Colonic mucosa (tissue), 4 donors: ENCODE results near the gene AUTS2. TPM values are rescaled to one million over a fixed set of nuclear protein-coding genes. Genes with fewer than 3 reads are reported as not detected.

ENCODE experiments used
- DNase-seq: peaks from one replicate; pipeline ENCODE4 v3.0.0-alpha.2; 2020
- H3K27ac ChIP-seq: fragments of 200-600 bp; one replicate; pipeline ENCODE4 v1.8.0; 2021
- H3K27me3 ChIP-seq: fragments of 200-600 bp; one replicate; pipeline ENCODE4 v1.8.0; 2021
- H3K36me3 ChIP-seq: fragments of 200-600 bp; one replicate; pipeline ENCODE4 v1.8.0; 2021
- H3K4me1 ChIP-seq: fragments of 200-600 bp; one replicate; pipeline ENCODE4 v1.8.0; 2021; ENCODE audit warnings: mild to moderate bottlenecking
- H3K4me3 ChIP-seq: fragments of 200-600 bp; one replicate; pipeline ENCODE4 v1.8.0; 2021
- H3K9ac ChIP-seq, 2 donors: one replicate each; pipeline ENCODE4 v1.7.0; 2013; ENCODE audit warnings: control low read depth in 2 of 2, low read depth in 2 of 2, low read length in 2 of 2
- H3K9me3 ChIP-seq: fragments of 200-600 bp; one replicate; pipeline ENCODE4 v1.8.0; 2021
- intact Hi-C: fragments of 100-400 bp; cut with DNase I; formaldehyde crosslinking; loops from one replicate; pipeline ENCODE4 v1.14.1; 2022
- total RNA-seq, 2 donors: library from RNA; stranded (reverse); fragmentation: NEBNext Ultra II Directional in 1 of 2; extraction: Animal tissue kit (Norgen Biotek cat#: 25700) in 1 of 2; gene quantifications; one replicate each; pipeline ENCODE4 v1.2.1, GENCODE V29; 2021
- TF ChIP-seq, protein P1 (sequence below): fragments of 200-600 bp; IDR thresholded peaks from one replicate; pipeline ENCODE4 v1.8.0; 2022; ENCODE audit warnings: antibody characterized with exemption, mild to moderate bottlenecking
- donor health status: healthy.
- donor health status: DM: no; HTN: no; CAD: no.
- donor health status: DM: no; HTN: no; CAD: no.

AUTS2 gene
- total RNA-seq, 2 donors from 2014 or later, result 39.8 to 42.3 TPM

DNA sequence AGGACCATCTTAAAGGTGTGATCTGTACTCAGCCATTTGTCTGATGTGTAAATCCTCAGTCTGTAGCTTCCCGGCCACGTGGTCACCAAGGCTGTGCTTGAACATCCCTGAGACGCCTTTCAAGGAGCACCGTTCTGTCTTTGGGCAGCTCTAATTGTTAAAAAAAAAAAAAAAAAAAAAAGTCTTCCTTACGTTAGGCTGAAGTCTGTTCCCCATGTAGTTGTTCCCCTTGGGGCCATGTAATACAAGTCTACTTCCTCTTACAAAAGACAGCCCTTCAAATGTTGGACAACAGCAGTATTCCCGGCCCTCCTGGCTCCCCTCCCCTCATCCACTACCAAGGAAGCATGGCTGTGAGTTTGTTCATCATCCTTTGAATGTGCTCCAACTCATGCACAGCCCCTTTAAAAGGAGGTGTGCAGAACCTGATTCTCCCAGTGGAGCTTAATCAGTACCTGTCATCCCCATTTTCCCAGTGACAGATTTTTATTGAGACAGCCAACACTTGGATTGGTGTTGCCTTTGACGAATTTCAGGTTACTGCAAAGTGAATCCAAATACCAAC lies 1141.5 kb downstream of the AUTS2 start:
- intact Hi-C loops, result no loop called here
- TF ChIP-seq, protein P1, sequence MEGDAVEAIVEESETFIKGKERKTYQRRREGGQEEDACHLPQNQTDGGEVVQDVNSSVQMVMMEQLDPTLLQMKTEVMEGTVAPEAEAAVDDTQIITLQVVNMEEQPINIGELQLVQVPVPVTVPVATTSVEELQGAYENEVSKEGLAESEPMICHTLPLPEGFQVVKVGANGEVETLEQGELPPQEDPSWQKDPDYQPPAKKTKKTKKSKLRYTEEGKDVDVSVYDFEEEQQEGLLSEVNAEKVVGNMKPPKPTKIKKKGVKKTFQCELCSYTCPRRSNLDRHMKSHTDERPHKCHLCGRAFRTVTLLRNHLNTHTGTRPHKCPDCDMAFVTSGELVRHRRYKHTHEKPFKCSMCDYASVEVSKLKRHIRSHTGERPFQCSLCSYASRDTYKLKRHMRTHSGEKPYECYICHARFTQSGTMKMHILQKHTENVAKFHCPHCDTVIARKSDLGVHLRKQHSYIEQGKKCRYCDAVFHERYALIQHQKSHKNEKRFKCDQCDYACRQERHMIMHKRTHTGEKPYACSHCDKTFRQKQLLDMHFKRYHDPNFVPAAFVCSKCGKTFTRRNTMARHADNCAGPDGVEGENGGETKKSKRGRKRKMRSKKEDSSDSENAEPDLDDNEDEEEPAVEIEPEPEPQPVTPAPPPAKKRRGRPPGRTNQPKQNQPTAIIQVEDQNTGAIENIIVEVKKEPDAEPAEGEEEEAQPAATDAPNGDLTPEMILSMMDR, result no peak

DNA sequence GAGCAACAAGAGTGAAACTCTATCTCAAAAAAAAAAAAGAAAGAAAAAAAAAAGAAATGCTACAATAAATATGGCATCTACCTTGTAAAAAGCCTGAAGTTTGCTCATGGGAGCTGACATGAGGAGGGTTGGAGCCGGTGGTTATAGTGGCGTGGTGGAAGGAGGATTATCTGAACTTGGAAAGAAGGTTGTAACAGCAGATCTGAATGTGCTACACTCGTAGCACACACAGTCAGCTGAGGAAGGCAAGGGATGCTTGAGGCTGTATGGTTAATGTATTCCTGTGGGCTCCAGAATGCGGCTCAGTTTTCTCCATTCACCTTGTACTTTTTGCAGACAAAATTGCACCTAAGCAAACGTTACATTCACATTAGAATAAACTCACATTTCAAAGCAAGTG lies 1143.4 kb downstream of the AUTS2 start:
- Histone ChIP-seq H3K36me3 (no peaks in the 10 kb centered on the region), H3K9ac (no peak overlapping the region), H3K4me3 (no peak overlapping the region), H3K9me3 (no peaks in the 10 kb centered on the region), H3K27me3 (no peaks in the 10 kb centered on the region), H3K4me1 (no peaks in the 10 kb centered on the region), H3K27ac (no peak overlapping the region)
- TF ChIP-seq, protein P1, result no peak
- DNase-seq, result no peak
- intact Hi-C loops, result no loop called here

More for the DNA sequence above, 1141.5 kb downstream of the AUTS2 start:
- no peaks in the 10 kb centered on the region for H3K9me3 ChIP-seq
- DNase-seq, result no peak
- H3K36me3 ChIP-seq, result no peaks in the 10 kb centered on the region
- no peaks in the 10 kb centered on the region for H3K27me3 ChIP-seq
- no peak overlapping the region for H3K27ac ChIP-seq
- H3K9ac ChIP-seq, result no peak overlapping the region
- H3K4me3 ChIP-seq, result no peak overlapping the region
- peaks cover 9% of the 10 kb centered on the region for H3K4me1 ChIP-seq

DNA sequence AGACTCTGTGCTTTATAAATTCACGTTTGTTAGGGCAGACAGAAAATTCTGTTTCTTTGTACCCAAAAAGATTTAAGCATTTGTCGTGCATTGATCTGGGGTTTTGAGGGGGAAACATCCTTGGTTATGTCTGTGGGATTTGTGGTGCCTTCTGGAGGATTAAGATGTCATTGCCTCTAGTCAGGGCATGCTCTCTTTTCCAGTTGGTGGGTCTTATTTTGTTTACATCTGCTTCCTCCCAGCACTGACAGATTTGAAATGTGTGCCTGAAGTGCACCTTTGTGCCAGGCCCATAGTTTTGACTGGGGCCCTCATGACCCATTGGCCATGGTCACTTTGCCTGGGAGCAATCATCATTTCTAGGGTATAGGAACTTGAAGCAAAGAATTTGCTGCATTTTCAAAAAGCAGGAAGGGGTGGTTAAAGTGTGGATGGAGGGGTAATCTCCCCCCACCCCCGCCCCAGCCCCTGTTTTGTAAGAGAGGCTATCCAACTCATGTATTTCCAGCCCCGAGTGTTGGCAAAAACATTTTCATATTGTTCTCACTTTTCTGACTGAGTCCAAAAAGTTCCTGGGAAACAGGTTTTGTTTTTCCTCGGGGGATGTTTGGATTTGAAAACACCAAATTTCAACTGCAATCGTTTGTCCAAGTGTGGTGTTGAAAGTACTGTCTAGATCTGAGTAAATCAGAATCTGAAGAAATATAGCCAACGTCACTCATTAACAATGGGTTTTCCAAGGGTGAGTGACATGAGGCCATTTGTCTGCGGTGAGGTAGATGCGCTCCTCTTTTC lies 1145.5 kb downstream of the AUTS2 start:
- DNase-seq, result no peak
- H3K36me3 ChIP-seq, result no peaks in the 10 kb centered on the region
- H3K4me1 ChIP-seq, result no peaks in the 10 kb centered on the region
- H3K9me3 ChIP-seq, result no peaks in the 10 kb centered on the region
- H3K27me3 ChIP-seq, result no peaks in the 10 kb centered on the region
- no peak overlapping the region for H3K9ac ChIP-seq
- intact Hi-C loops, result no loop called here
- no peak overlapping the region for H3K27ac ChIP-seq
- TF ChIP-seq, protein P1, result no peak
- no peak overlapping the region for H3K4me3 ChIP-seq

DNA sequence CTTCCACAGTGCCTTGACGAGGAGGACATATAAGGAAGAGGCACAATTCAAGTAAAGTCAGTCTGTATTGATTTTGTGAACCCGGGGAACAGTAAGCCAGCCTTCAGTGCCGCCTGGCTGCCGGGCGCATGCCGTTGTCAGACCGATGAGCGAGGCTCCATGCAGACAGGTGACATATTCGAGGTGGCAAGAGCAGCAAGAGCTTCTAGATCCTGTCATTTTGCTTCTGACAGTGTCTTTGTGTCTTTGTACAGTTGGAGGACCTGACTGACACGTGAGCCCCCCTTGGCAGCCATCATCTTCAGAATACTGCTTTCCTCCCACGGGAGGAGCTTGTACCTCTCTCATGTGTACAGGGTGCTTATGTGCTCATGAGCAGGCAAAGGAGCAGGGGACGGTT lies 1146.2 kb downstream of the AUTS2 start:
- Histone ChIP-seq H3K9ac (no peak overlapping the region), H3K27ac (no peak overlapping the region), H3K36me3 (no peaks in the 10 kb centered on the region), H3K9me3 (no peaks in the 10 kb centered on the region), H3K4me3 (no peak overlapping the region), H3K27me3 (no peaks in the 10 kb centered on the region), H3K4me1 (no peaks in the 10 kb centered on the region)
- intact Hi-C loops, result no loop called here
- no peak for DNase-seq
- TF ChIP-seq, protein P1, result no peak

DNA sequence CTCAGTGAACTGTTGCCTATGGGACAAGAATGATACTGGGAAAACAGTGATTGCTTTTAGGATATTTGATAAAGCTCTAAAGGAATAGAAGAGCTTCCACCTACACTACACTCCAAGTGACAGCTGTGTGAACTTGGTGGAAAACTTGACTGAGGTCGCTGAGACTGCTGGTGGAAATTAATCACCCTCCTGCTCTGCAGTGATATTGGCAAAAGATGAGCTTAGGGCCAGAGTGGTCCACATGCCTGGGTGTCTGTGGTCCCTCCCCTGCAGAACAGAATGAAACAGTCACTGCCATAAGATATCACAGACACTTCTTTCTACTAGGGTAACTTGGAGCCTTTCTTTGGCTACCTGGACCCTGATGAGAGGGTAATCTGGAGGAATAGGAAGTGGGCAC lies 1151.6 kb downstream of the AUTS2 start:
- Histone ChIP-seq H3K36me3 (no peaks in the 10 kb centered on the region), H3K9me3 (no peaks in the 10 kb centered on the region), H3K4me1 (no peaks in the 10 kb centered on the region), H3K4me3 (no peak overlapping the region), H3K9ac (no peak overlapping the region), H3K27me3 (no peaks in the 10 kb centered on the region), H3K27ac (no peak overlapping the region)
- intact Hi-C loops, result no loop called here
- TF ChIP-seq, protein P1, result no peak
- DNase-seq, result no peak
